ENCODE results near the gene LRRC27.
A peak's percentile ranks its signal among the peaks of the same experiment; 100 is the strongest.

The LRRC27 gene

GRCh38 chr10:132301371-132302330 lies 30.3 kb upstream of the LRRC27 start:
- DNase-seq (ENCODE audit: low read depth): no peak

- DNase-seq (ENCODE audit: low read depth): no peak
These were observed 29.3 kb upstream of the LRRC27 start for GRCh38 chr10:132302421-132303310.

- DNase-seq (ENCODE audit: low read depth): no peak
These were observed 28.5 kb upstream of the LRRC27 start for GRCh38 chr10:132303361-132304115.

GRCh38 chr10:132304756-132305509 lies 27.1 kb upstream of the LRRC27 start:
- no peak for DNase-seq (ENCODE audit: low read depth)

GRCh38 chr10:132305654-132306342 lies 26.2 kb upstream of the LRRC27 start:
- no peak for DNase-seq (ENCODE audit: low read depth)

- no peak for DNase-seq (ENCODE audit: low read depth)
These were observed 25.7 kb upstream of the LRRC27 start for GRCh38 chr10:132306343-132306685.

- DNase-seq (ENCODE audit: low read depth): no peak
These were observed 24.9 kb upstream of the LRRC27 start for GRCh38 chr10:132306864-132307751.

GRCh38 chr10:132307823-132308586 lies 24.0 kb upstream of the LRRC27 start, which contains the start of gene STK32C:
TSS of gene STK32C (minus strand) at chr10:132307950. CDS start at chr10:132307833, 117 bp downstream.
- DNase-seq (ENCODE audit: low read depth): peak; percentile 87

- DNase-seq (ENCODE audit: low read depth): no peak
These were observed 23.2 kb upstream of the LRRC27 start for GRCh38 chr10:132308587-132309470.

GRCh38 chr10:132309471-132309865 lies 22.5 kb upstream of the LRRC27 start:
- DNase-seq (ENCODE audit: low read depth): no peak

- DNase-seq (ENCODE audit: low read depth): no peak
These were observed 22.0 kb upstream of the LRRC27 start for GRCh38 chr10:132309879-132310591.

GRCh38 chr10:132310701-132311337 lies 21.2 kb upstream of the LRRC27 start:
- DNase-seq (ENCODE audit: low read depth): no peak

GRCh38 chr10:132311338-132311939 lies 20.6 kb upstream of the LRRC27 start:
- no peak for DNase-seq (ENCODE audit: low read depth)

- no peak for DNase-seq (ENCODE audit: low read depth)
These were observed 18.7 kb upstream of the LRRC27 start for GRCh38 chr10:132313305-132313704.

GRCh38 chr10:132313865-132314264 lies 18.1 kb upstream of the LRRC27 start:
- DNase-seq (ENCODE audit: low read depth): no peak

GRCh38 chr10:132314336-132314735 lies 17.7 kb upstream of the LRRC27 start:
- DNase-seq (ENCODE audit: low read depth): no peak
